Activated CD4-positive, alpha-beta T cell treated with anti-CD3 and anti-CD28 coated beads, Interleukin-2, amount 10 ng/mL, durations not matched to agents 24 days and 14 days (primary cell): ENCODE results near the gene GSTCD. TPM values are rescaled to one million over a fixed set of nuclear protein-coding genes. Genes with fewer than 3 reads are reported as not detected.

Experiments
- DNase-seq: peaks from one replicate; pipeline ENCODE4 v3.0.0; 2022
- H3K27ac Mint-ChIP-seq: one replicate; pipeline ENCODE4 v1.8.0; 2022; ENCODE audit warnings: mild to moderate bottlenecking, mixed read lengths
- H3K27me3 Mint-ChIP-seq: one replicate; pipeline ENCODE4 v1.8.0; 2022; ENCODE audit warnings: mixed read lengths
- H3K36me3 Mint-ChIP-seq: one replicate; pipeline ENCODE4 v1.8.0; 2022; ENCODE audit warnings: low read depth, mild to moderate bottlenecking, mixed read lengths
- H3K4me1 Mint-ChIP-seq: one replicate; pipeline ENCODE4 v1.8.0; 2021; ENCODE audit warnings: mixed read lengths
- H3K4me3 Mint-ChIP-seq: one replicate; pipeline ENCODE4 v1.8.0; 2022; ENCODE audit warnings: mild to moderate bottlenecking, moderate library complexity, mixed read lengths
- H3K9me3 Mint-ChIP-seq: one replicate; pipeline ENCODE4 v1.8.0; 2021; ENCODE audit warnings: mixed read lengths
- intact Hi-C: fragments of 100-400 bp; cut with micrococcal nuclease; formaldehyde crosslinking; loops from one replicate; pipeline ENCODE4 v1.15.1; 2023
- total RNA-seq: library from RNA; stranded (reverse); gene quantifications from 2 replicates; pipeline ENCODE4 v1.2.3, GENCODE V29; 2022

GSTCD gene
- total RNA-seq, 1 donor from 2014 or later: 22.0 TPM

- H3K4me3 Mint-ChIP-seq: no peak overlapping the region
- no peaks in the 10 kb centered on the region for H3K4me1 Mint-ChIP-seq
- intact Hi-C loops: no loop called here
- H3K36me3 Mint-ChIP-seq: no peaks in the 10 kb centered on the region
- DNase-seq: no peak
- peaks cover 10% of the 10 kb centered on the region for H3K9me3 Mint-ChIP-seq
- H3K27ac Mint-ChIP-seq: no peak overlapping the region
- H3K27me3 Mint-ChIP-seq: no peaks in the 10 kb centered on the region
These were observed 88.6 kb downstream of the GSTCD start for GRCh38 chr4:105797225-105797624.

DNA sequence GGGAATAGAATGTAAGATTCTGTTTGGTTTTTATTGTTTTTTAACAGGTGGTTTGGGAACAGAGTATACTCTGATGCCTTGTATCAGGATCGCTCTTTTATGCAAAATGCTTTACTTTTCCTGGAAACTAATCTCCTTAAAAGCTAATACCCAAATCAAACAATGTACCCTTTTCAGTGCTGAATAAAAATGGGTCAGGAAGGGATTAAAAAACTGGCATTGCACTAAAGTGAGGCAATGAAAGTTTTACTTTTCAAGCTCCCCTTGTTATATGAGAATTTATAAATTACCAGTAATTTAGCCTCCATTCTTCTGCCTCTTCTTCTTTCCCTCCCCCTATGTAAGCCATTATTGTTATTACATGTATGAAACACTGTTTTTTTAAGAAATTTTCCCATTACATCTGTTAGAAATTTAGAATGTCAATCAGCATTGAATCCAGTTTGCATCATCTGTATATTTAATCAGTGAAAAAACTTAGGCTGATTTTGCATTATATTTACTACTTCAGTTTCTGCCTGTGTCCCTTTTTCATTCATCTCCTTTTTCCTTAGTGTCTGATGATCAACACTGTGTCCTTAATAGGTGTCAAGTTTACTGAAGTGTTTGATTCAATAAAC lies 97.0 kb downstream of the GSTCD start:
- Mint-ChIP-seq H3K27me3 (no peaks in the 10 kb centered on the region), H3K9me3 (no peaks in the 10 kb centered on the region), H3K4me1 (peaks cover 2% of the 10 kb centered on the region), H3K27ac (no peak overlapping the region), H3K36me3 (no peaks in the 10 kb centered on the region), H3K4me3 (no peak overlapping the region)
- intact Hi-C loops: no loop called here
- no peak for DNase-seq

- peaks cover 2% of the 10 kb centered on the region for H3K4me1 Mint-ChIP-seq
- no peak overlapping the region for H3K27ac Mint-ChIP-seq
- intact Hi-C loops: no loop called here
- no peaks in the 10 kb centered on the region for H3K9me3 Mint-ChIP-seq
- no peaks in the 10 kb centered on the region for H3K36me3 Mint-ChIP-seq
- no peak overlapping the region for H3K4me3 Mint-ChIP-seq
- DNase-seq: no peak
- no peaks in the 10 kb centered on the region for H3K27me3 Mint-ChIP-seq
These were observed 98.9 kb downstream of the GSTCD start for GRCh38 chr4:105807496-105807895.

- H3K36me3 Mint-ChIP-seq: no peaks in the 10 kb centered on the region
- H3K9me3 Mint-ChIP-seq: no peaks in the 10 kb centered on the region
- H3K27me3 Mint-ChIP-seq: no peaks in the 10 kb centered on the region
- no peak for DNase-seq
- H3K4me1 Mint-ChIP-seq: peaks cover 2% of the 10 kb centered on the region
- no peak overlapping the region for H3K27ac Mint-ChIP-seq
- no peak overlapping the region for H3K4me3 Mint-ChIP-seq
- intact Hi-C loops: no loop called here
These were observed 99.6 kb downstream of the GSTCD start for GRCh38 chr4:105808030-105808749.

GRCh38 chr4:105808750-105809041 lies 100.1 kb downstream of the GSTCD start:
- no peaks in the 10 kb centered on the region for H3K36me3 Mint-ChIP-seq
- intact Hi-C loops: no loop called here

DNA sequence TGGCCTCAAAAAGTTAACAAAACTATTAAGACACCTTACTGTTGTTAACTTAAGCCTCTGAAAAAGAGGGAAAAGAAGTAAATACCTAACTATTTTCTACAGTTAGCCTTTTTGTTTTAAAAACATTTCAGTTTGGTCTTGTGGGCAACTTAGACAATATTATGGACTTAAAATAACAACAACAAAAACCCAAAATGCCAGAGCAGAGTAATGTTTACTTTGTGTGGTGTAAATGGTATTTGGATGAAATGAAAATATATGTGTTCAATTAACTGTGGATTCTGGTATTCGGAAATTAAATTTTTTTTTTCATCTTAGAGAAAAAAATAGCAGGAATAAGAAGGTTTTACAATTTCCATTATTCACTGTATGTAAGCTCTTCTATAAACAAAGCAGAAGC lies 107.1 kb downstream of the GSTCD start:
- DNase-seq: no peak
- Mint-ChIP-seq H3K27me3 (no peaks in the 10 kb centered on the region), H3K4me1 (no peaks in the 10 kb centered on the region), H3K9me3 (peaks cover 5% of the 10 kb centered on the region), H3K27ac (no peak overlapping the region), H3K4me3 (no peak overlapping the region), H3K36me3 (no peaks in the 10 kb centered on the region)
- intact Hi-C loops: no loop called here

More at GRCh38 chr4:105808750-105809041, 100.1 kb downstream of the GSTCD start:
- H3K27me3 Mint-ChIP-seq: no peaks in the 10 kb centered on the region
- no peak for DNase-seq
- no peaks in the 10 kb centered on the region for H3K9me3 Mint-ChIP-seq
- peaks cover 2% of the 10 kb centered on the region for H3K4me1 Mint-ChIP-seq
- no peak overlapping the region for H3K4me3 Mint-ChIP-seq
- H3K27ac Mint-ChIP-seq: no peak overlapping the region

DNA sequence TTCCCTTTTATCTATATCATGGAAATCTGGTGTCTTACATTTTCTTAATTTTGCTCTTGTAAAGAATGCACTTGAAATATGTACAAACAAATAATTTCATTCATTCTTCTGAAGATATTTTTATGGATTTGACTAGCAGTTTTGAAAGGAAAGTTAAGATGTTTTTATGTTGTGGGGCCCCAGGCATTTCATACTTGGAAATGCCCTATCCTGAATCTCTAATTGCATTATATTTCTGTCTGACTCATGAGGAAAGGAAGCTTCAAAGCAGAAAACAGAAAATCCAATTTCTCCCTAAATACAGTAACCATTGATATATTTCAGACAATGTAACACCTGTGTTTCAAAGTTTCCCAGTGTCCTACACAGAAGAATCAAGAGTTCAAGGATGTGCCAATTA lies 113.5 kb downstream of the GSTCD start:
- Mint-ChIP-seq H3K27ac (no peak overlapping the region), H3K4me3 (no peak overlapping the region), H3K36me3 (no peaks in the 10 kb centered on the region), H3K27me3 (no peaks in the 10 kb centered on the region), H3K9me3 (no peaks in the 10 kb centered on the region), H3K4me1 (no peaks in the 10 kb centered on the region)
- intact Hi-C loops: no loop called here
- DNase-seq: no peak

GRCh38 chr4:105828074-105828473 lies 119.5 kb downstream of the GSTCD start:
- Mint-ChIP-seq H3K4me3 (no peak overlapping the region), H3K4me1 (no peaks in the 10 kb centered on the region), H3K27me3 (no peaks in the 10 kb centered on the region), H3K27ac (no peak overlapping the region), H3K36me3 (peaks cover 2% of the 10 kb centered on the region), H3K9me3 (no peaks in the 10 kb centered on the region)
- intact Hi-C loops: no loop called here
- DNase-seq: no peak

GRCh38 chr4:105831189-105831588 lies 122.6 kb downstream of the GSTCD start:
- H3K27ac Mint-ChIP-seq: no peak overlapping the region
- H3K36me3 Mint-ChIP-seq: peaks cover 2% of the 10 kb centered on the region
- intact Hi-C loops: no loop called here
- H3K4me1 Mint-ChIP-seq: no peaks in the 10 kb centered on the region
- H3K9me3 Mint-ChIP-seq: no peaks in the 10 kb centered on the region
- no peak for DNase-seq
- H3K27me3 Mint-ChIP-seq: no peaks in the 10 kb centered on the region
- H3K4me3 Mint-ChIP-seq: no peak overlapping the region

- DNase-seq: no peak
- intact Hi-C loops: no loop called here
- peaks cover 5% of the 10 kb centered on the region for H3K9me3 Mint-ChIP-seq
- H3K27me3 Mint-ChIP-seq: no peaks in the 10 kb centered on the region
- no peak overlapping the region for H3K4me3 Mint-ChIP-seq
- H3K4me1 Mint-ChIP-seq: no peaks in the 10 kb centered on the region
- H3K36me3 Mint-ChIP-seq: no peaks in the 10 kb centered on the region
- no peak overlapping the region for H3K27ac Mint-ChIP-seq
These were observed 126.6 kb downstream of the GSTCD start for GRCh38 chr4:105835177-105835576.

- intact Hi-C loops: no loop called here
- Mint-ChIP-seq H3K4me1 (no peaks in the 10 kb centered on the region), H3K36me3 (no peaks in the 10 kb centered on the region), H3K9me3 (peaks cover 5% of the 10 kb centered on the region), H3K27ac (no peak overlapping the region), H3K27me3 (no peaks in the 10 kb centered on the region), H3K4me3 (no peak overlapping the region)
- DNase-seq: no peak
These were observed 128.0 kb downstream of the GSTCD start for GRCh38 chr4:105836537-105836936.

DNA sequence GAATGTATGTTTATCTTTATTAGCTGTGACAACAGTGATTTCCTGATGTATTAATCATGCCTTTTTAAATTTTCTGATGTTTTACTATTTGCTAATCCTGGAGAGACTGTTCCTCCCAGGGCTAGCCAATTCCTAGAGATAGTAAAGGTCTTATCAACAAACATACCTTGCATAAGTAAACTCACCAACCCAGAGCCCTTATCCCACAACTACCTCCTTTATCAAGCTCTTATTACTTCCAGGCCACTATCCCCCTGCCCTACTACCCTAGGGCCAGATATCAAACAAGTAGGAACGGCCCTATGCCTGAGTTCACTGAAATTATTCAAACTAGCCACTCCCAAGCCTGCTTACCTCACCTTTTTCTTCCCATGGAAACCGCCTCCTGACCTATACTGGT lies 128.5 kb downstream of the GSTCD start:
- Mint-ChIP-seq H3K27ac (no peak overlapping the region), H3K9me3 (peaks cover 5% of the 10 kb centered on the region), H3K4me1 (no peaks in the 10 kb centered on the region), H3K4me3 (no peak overlapping the region), H3K27me3 (no peaks in the 10 kb centered on the region), H3K36me3 (no peaks in the 10 kb centered on the region)
- no peak for DNase-seq
- intact Hi-C loops: no loop called here

- DNase-seq: no peak
- H3K27ac Mint-ChIP-seq: no peak overlapping the region
- no peak overlapping the region for H3K4me3 Mint-ChIP-seq
- H3K27me3 Mint-ChIP-seq: no peaks in the 10 kb centered on the region
- peaks cover 5% of the 10 kb centered on the region for H3K9me3 Mint-ChIP-seq
- intact Hi-C loops: no loop called here
- no peaks in the 10 kb centered on the region for H3K4me1 Mint-ChIP-seq
- H3K36me3 Mint-ChIP-seq: no peaks in the 10 kb centered on the region
These were observed 129.5 kb downstream of the GSTCD start for GRCh38 chr4:105838082-105838481.

DNA sequence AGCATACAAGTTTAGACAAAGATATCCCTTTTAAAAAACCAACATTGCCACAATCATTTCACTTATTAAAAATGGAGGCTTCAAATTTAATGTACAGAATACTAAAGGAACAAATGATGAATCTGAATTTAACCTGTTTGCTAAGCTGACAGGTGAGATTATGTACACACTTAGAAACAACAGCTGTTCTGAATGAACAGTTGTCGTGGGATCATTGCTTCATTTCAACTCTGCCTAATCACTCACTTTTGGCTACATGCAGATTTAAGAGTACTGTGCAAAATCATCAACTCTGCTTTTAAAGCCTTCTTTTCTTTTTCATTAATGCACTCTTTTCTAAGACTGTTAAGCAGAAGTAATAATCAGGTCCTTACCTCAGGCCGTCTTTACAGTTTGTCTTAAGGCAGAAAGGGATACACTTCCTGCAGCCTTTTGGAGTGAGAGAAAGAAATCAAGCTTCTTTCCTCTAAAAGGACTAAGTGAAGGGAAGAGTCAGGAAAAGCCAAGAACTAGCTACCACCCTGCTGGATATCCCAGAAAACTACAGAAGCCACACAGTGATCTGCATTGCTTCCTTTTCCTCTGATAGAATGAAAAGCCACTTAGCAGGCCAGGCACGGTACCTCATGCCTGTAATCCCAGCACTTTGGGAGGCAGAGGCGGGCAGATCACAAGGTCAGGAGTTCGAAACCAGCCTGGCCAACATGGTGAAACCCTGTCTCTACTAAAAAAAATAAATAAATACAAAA lies 132.0 kb downstream of the GSTCD start:
- Mint-ChIP-seq H3K4me3 (no peak overlapping the region), H3K4me1 (no peaks in the 10 kb centered on the region), H3K27me3 (no peaks in the 10 kb centered on the region), H3K9me3 (peaks cover 5% of the 10 kb centered on the region), H3K36me3 (no peaks in the 10 kb centered on the region), H3K27ac (no peak overlapping the region)
- DNase-seq: no peak
- intact Hi-C loops: no loop called here
